G401 (cell line): ENCODE measurements around the gene TTK. TPM values are rescaled to one million over a fixed set of nuclear protein-coding genes. Genes with fewer than 3 reads are reported as not detected.
"Not testable (repeated sequence)": the region's sequence is repeated elsewhere in the genome, so short reads cannot be mapped to it uniquely, and the experiment has no call there.

Experiments used
- DNase-seq: peaks from one replicate; pipeline ENCODE4 v3.0.0-alpha.2; 2015; ENCODE audit warnings: low spot score
- in situ Hi-C: cut with HindIII; loops from 2 replicates; pipeline ENCODE4 v1.10.0; 2016; ENCODE audit warnings: low sequenced_read_pairs, mixed read lengths
- total RNA-seq: library from RNA; depleted of rRNA; stranded (reverse); fragments of >200 nt; shearing (Covaris generic); gene quantifications from 2 replicates; pipeline ENCODE4 v1.2.3, GENCODE V29; 2014; rRNA removed

Gene TTK
- total RNA-seq, 1 experiment from 2014 or later = 62.7 TPM

- peak; percentile 22 for DNase-seq
- in situ Hi-C loops = no loop called here
These were observed 16.1 kb downstream of the TTK start for GRCh38 chr6:80020381-80021120.

GRCh38 chr6:80021131-80021530, 16.7 kb downstream of the TTK start:
- in situ Hi-C loops = no loop called here
- no peak for DNase-seq

GRCh38 chr6:80021591-80021990, 17.1 kb downstream of the TTK start:
- no peak for DNase-seq
- in situ Hi-C loops = no loop called here

GRCh38 chr6:80022803-80023202, 18.4 kb downstream of the TTK start:
- no peak for DNase-seq
- in situ Hi-C loops = no loop called here

GRCh38 chr6:80028589-80028988, 24.1 kb downstream of the TTK start:
- in situ Hi-C loops = no loop called here
- DNase-seq = no peak

GRCh38 chr6:80029470-80029869, 25.0 kb downstream of the TTK start:
- no peak for DNase-seq
- in situ Hi-C loops = no loop called here

DNA sequence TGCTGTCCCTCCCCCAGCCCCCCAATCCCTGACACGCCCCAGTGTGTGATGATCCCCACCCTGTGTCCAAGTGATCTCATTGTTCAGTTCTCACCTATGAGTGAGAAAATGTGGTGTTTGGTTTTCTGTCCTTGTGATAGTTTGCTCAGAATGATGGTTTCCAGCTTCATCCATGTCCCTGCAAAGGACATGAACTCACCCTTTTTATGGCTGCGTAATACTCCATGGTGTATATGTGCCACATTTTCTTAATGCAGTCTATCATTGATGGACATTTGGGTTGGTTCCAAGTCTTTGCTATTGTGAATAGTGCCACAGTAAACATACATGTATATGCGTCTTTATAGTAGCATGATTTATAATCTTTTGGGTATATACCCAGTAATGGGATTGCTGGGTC, 43.8 kb downstream of the TTK start:
- in situ Hi-C loops, DNase-seq: not testable (repeated sequence)

- in situ Hi-C loops = no loop called here
- no peak for DNase-seq
These were observed 56.3 kb downstream of the TTK start for GRCh38 chr6:80060774-80061173.

DNA sequence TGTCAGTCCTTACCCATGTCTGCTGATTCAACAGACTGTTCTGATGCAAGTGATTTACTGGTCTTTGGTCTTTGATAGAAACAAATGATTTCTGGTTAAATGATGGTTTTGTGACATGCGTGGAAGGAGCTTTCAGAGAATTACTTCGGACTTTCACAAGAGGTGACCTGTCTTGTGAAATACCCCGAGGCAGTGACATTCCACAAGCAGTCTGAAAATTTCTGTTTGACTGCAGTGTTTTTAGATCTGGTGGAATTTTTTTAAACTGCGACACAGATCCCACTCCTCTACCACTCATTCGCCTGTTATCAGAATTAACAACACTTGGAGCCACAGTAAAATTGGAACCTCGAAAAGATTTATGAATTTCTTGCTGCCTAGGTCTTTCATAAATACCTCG, 63.7 kb downstream of the TTK start:
- DNase-seq, in situ Hi-C loops: not testable (repeated sequence)

GRCh38 chr6:80070431-80070830, 66.0 kb downstream of the TTK start:
- in situ Hi-C loops, DNase-seq: not testable (repeated sequence)

- no peak for DNase-seq
- in situ Hi-C loops = no loop called here
These were observed 72.6 kb downstream of the TTK start for GRCh38 chr6:80077067-80077466.

DNA sequence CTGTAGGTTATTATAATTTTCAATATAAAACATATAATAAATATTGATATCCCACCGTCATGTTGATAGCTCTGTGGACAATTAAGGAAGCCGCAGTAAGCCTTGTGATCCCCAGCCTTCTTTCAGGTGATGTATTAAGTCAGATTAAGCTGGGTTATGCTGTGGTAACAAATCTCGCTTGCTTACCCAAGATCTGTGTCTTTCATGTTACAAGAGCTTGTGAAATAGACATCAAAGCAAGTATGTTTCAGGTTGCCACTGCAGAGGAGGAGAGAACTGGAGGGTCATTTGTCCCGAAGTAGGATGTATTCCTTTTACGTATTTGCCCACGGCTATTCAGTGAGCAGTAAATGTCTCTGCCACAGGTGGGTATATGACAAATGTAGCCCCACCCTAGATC, 84.2 kb downstream of the TTK start:
- in situ Hi-C loops = no loop called here
- no peak for DNase-seq

- in situ Hi-C loops = no loop called here
- no peak for DNase-seq
These were observed 87.1 kb downstream of the TTK start for GRCh38 chr6:80091506-80091905.

Other genes starting within 250 kb of the TTK start
- 27.6 and 34.2 TPM in 2 replicates for gene ELOVL4, start 57.1 kb upstream of the TTK start, total RNA-seq
- 33.2 and 46.5 TPM in 2 replicates for gene BCKDHB, start 102.0 kb downstream of the TTK start, total RNA-seq